OCI-LY3 (cell line): ENCODE results near the gene ZMYM4.

Source experiments
- H2AFZ ChIP-seq: fragments of 200-600, 300-600 bp; shearing (Covaris generic); 2 replicates; pipeline ENCODE4 v1.6.0; 2014; ENCODE audit warnings: antibody characterized with exemption, low read depth, low read length
- H3K27ac ChIP-seq: fragments of 200-600, 300-600 bp; sonication (generic); 2 replicates; pipeline ENCODE4 v1.5.1; 2014; ENCODE audit warnings: mild to moderate bottlenecking, low read length, moderate library complexity, mixed read lengths
- H3K27me3 ChIP-seq: fragments of 200-600, 300-600 bp; sonication (generic); 2 replicates; pipeline ENCODE4 v1.6.1; 2014; ENCODE audit warnings: low read depth, low read length, mixed read lengths
- H3K36me3 ChIP-seq: fragments of 200-600, 300-600 bp; sonication (generic); replicated peaks from 2 replicates; pipeline ENCODE3; 2014; ENCODE audit warnings: low read depth, low read length, mixed read lengths
- H3K4me1 ChIP-seq: fragments of 300-600, 200-600 bp; sonication (generic); 2 replicates; pipeline ENCODE4 v1.6.1; 2014; ENCODE audit warnings: low read length, mixed read lengths
- H3K4me2 ChIP-seq: fragments of 200-600, 300-600 bp; sonication (generic); 2 replicates; pipeline ENCODE4 v1.6.1; 2014; ENCODE audit warnings: low read length, mixed read lengths
- H3K4me3 ChIP-seq: fragments of 300-600, 200-600 bp; sonication (generic); 2 replicates; pipeline ENCODE4 v1.5.1; 2014; ENCODE audit warnings: antibody characterized with exemption, mild to moderate bottlenecking, low read length, moderate library complexity
- H3K79me2 ChIP-seq: fragments of 300-600, 200-600 bp; shearing (Covaris generic); 2 replicates; pipeline ENCODE4 v1.6.1; 2014; ENCODE audit warnings: mild to moderate bottlenecking, low read length, mixed read lengths
- H3K9ac ChIP-seq: fragments of 300-600, 200-600 bp; shearing (Covaris generic); 2 replicates; pipeline ENCODE4 v1.6.0; 2014; ENCODE audit warnings: mild to moderate bottlenecking, low read length, moderate library complexity
- H3K9me3 ChIP-seq: fragments of 200-600, 300-600 bp; shearing (Covaris generic); 2 replicates; pipeline ENCODE4 v1.6.1; 2014; ENCODE audit warnings: low read length, mixed read lengths; ENCODE audit not compliant: insufficient read depth
- H4K20me1 ChIP-seq: fragments of 200-600, 300-600 bp; sonication (generic); 2 replicates; pipeline ENCODE4 v1.6.1; 2016; ENCODE audit warnings: low read length, mixed read lengths; ENCODE audit not compliant: insufficient read depth
- EZH2phosphoT487 ChIP-seq: fragments of 200-600 bp; shearing (Covaris generic); IDR thresholded peaks from 2 replicates; pipeline ENCODE4 v1.6.1; 2018; ENCODE audit warnings: antibody characterized with exemption, mixed run types, low read depth
- TF ChIP-seq, protein P1 (sequence below): fragments of 200-600, 300-600 bp; sonication (generic); IDR thresholded peaks from 2 replicates; pipeline ENCODE4 v1.5.1; 2014; ENCODE audit warnings: antibody characterized with exemption, low read length, low read depth

ZMYM4 gene

DNA sequence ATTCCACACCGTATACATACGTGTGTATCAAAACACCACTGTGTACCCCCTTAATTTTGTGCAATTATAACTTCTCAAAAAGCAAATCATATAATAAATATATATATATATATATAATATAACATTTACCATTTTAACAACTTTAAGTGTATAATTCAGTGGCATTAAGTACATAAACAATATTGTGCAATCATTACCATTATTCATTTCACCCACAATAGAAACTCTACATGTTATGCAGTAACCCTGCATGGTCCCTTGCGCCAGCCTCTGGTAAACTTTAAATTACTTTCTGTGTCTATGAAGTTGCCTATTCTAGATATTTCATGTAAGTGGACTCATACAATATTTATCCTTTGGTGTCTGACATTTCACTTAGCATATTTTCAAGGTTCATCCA, 13.1 kb downstream of the ZMYM4 start:
- TF ChIP-seq EZH2phosphoT487 = no peak
- TF ChIP-seq, protein P1, sequence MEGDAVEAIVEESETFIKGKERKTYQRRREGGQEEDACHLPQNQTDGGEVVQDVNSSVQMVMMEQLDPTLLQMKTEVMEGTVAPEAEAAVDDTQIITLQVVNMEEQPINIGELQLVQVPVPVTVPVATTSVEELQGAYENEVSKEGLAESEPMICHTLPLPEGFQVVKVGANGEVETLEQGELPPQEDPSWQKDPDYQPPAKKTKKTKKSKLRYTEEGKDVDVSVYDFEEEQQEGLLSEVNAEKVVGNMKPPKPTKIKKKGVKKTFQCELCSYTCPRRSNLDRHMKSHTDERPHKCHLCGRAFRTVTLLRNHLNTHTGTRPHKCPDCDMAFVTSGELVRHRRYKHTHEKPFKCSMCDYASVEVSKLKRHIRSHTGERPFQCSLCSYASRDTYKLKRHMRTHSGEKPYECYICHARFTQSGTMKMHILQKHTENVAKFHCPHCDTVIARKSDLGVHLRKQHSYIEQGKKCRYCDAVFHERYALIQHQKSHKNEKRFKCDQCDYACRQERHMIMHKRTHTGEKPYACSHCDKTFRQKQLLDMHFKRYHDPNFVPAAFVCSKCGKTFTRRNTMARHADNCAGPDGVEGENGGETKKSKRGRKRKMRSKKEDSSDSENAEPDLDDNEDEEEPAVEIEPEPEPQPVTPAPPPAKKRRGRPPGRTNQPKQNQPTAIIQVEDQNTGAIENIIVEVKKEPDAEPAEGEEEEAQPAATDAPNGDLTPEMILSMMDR = no peak
- H3K9me3 ChIP-seq = no peaks in the 10 kb centered on the region
- H3K36me3 ChIP-seq = peaks cover 16% of the 10 kb centered on the region
- H3K79me2 ChIP-seq = peaks cover 50% of the 10 kb centered on the region
- H4K20me1 ChIP-seq = no peaks in the 10 kb centered on the region; the same call in 1 of the 2 replicates
- no peak overlapping the region for H3K4me2 ChIP-seq
- H3K27ac ChIP-seq = no peak overlapping the region
- no peak overlapping the region for H2AFZ ChIP-seq
- H3K4me3 ChIP-seq = no peak overlapping the region
- H3K27me3 ChIP-seq = no peaks in the 10 kb centered on the region
- no peak overlapping the region for H3K9ac ChIP-seq
- H3K4me1 ChIP-seq = no peaks in the 10 kb centered on the region

DNA sequence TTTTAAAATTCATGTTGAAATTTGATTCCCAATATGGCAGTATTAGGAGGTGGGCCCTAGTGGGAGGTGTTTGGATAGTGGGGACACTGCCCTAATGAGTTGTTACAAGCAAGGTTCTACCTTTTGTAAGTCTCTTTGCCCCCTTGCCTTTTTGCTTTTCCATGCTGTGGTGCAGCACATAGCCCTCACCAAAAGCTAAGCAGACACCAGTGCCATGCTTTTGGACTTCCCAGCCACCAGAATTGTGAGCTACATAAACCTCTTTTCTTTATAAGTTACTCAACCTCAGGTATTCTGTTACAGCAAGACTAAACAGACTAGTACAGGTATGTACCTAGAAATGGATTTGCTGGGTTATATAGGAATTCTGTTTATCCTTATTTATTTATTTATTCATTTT, 13.7 kb downstream of the ZMYM4 start:
- H3K9me3 ChIP-seq = no peaks in the 10 kb centered on the region
- TF ChIP-seq EZH2phosphoT487 = no peak
- TF ChIP-seq, protein P1 = no peak
- no peak overlapping the region for H3K9ac ChIP-seq
- no peaks in the 10 kb centered on the region for H3K4me1 ChIP-seq
- no peaks in the 10 kb centered on the region; the same call in 1 of the 2 replicates for H4K20me1 ChIP-seq
- H3K27ac ChIP-seq = no peak overlapping the region
- H3K4me3 ChIP-seq = no peak overlapping the region
- no peaks in the 10 kb centered on the region for H3K27me3 ChIP-seq
- no peak overlapping the region for H3K4me2 ChIP-seq
- H3K36me3 ChIP-seq = peaks cover 16% of the 10 kb centered on the region
- peaks cover 46% of the 10 kb centered on the region for H3K79me2 ChIP-seq
- no peak overlapping the region for H2AFZ ChIP-seq

DNA sequence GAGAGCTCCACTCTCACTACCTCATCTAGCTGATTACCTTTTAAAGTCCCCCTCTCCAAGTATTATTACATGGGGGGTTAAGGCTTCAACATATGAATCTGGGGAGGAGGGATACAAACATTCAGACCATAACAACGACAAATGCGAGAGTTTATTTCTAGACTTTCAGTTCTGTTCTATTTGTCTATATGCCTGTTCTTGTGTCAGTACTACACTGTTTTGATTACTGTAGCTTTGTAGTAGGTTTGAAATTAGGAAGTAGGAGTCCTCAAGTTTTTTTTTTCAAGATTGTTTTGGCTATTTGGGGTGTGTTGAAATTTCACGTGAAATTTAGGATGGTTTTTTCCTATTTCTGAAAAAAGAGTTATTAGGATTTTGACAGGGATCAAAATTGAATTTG, 16.3 kb downstream of the ZMYM4 start:
- H4K20me1 ChIP-seq = no peaks in the 10 kb centered on the region
- no peaks in the 10 kb centered on the region for H3K27me3 ChIP-seq
- no peak overlapping the region for H3K4me2 ChIP-seq
- no peak overlapping the region for H3K9ac ChIP-seq
- H3K27ac ChIP-seq = no peak overlapping the region
- H2AFZ ChIP-seq = no peak overlapping the region
- H3K79me2 ChIP-seq = peaks cover 47% of the 10 kb centered on the region
- peaks cover 12% of the 10 kb centered on the region for H3K36me3 ChIP-seq
- no peaks in the 10 kb centered on the region for H3K9me3 ChIP-seq
- no peak overlapping the region for H3K4me3 ChIP-seq
- TF ChIP-seq EZH2phosphoT487 = no peak
- TF ChIP-seq, protein P1 = no peak
- H3K4me1 ChIP-seq = no peaks in the 10 kb centered on the region

DNA sequence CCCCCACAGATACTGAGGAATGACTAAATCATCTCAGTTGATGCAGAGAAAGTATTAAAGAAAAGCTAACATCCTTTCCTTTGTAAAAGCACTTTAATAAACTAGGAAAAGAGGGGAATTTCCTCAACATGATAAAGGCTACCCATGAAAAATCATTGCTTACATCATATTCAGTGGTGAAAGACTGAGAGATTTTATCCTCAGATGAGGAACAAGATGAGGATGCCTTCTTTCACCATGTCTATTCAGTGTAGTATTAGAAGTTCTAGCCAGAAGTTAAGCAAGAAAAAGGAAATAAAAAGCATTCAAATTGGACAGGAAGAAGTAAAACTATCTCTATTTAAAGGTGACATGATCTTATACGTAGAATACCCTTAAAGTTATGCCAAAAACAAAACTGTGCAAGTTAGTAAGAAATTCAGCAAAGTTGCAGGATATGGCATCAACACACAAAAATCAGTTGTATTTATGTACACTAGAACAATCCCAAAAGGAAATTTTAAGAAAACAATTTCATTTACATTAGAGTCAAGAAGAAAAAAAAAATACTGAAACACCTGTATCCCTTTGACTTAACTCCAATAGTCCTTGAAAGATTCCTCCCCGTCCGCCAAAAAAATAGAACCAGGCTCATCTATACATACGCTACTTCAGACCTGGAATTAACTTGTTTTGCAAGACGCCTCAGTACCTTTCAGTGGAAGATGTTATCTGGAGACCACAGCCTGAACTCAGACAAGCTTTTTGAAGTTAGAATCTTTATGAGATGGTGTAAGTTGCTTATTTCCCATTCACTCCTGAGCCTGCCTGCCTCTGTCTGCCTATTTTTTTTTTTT, 17.5 kb downstream of the ZMYM4 start:
- H4K20me1 ChIP-seq = no peaks in the 10 kb centered on the region
- no peaks in the 10 kb centered on the region for H3K9me3 ChIP-seq
- no peak overlapping the region for H3K4me2 ChIP-seq
- no peak overlapping the region for H3K9ac ChIP-seq
- H3K79me2 ChIP-seq = peaks cover 46% of the 10 kb centered on the region
- H3K27ac ChIP-seq = no peak overlapping the region
- H2AFZ ChIP-seq = no peak overlapping the region
- no peak for TF ChIP-seq EZH2phosphoT487
- TF ChIP-seq, protein P1 = no peak
- no peaks in the 10 kb centered on the region for H3K27me3 ChIP-seq
- no peaks in the 10 kb centered on the region for H3K4me1 ChIP-seq
- peaks cover 12% of the 10 kb centered on the region for H3K36me3 ChIP-seq
- H3K4me3 ChIP-seq = no peak overlapping the region
